CMK (cell line): ENCODE results near the gene ZNF423.
"Not testable (repeated sequence)": the region's sequence is repeated elsewhere in the genome, so short reads cannot be mapped to it uniquely, and the experiment has no call there.

Experiments
- DNase-seq: peaks from one replicate; pipeline ENCODE4 v3.0.0-alpha.2; 2010; ENCODE audit warnings: low read depth

The ZNF423 gene

GRCh38 chr16:49581630-49582298 lies 274.1 kb downstream of the ZNF423 start:
- no peak for DNase-seq

- DNase-seq, result no peak
Observed at GRCh38 chr16:49580751-49581303, 275.1 kb downstream of the ZNF423 start.

- no peak for DNase-seq
Observed at GRCh38 chr16:49578435-49579024, 277.4 kb downstream of the ZNF423 start.

GRCh38 chr16:49578018-49578417 lies 277.9 kb downstream of the ZNF423 start:
- DNase-seq, result no peak

- no peak for DNase-seq
Observed at GRCh38 chr16:49576941-49577340, 279.0 kb downstream of the ZNF423 start.

GRCh38 chr16:49576173-49576494 lies 279.8 kb downstream of the ZNF423 start:
- DNase-seq, result no peak

GRCh38 chr16:49575346-49576172 lies 280.4 kb downstream of the ZNF423 start:
- no peak for DNase-seq

GRCh38 chr16:49574826-49575225 lies 281.1 kb downstream of the ZNF423 start:
- DNase-seq, result no peak

- no peak for DNase-seq
Observed at GRCh38 chr16:49567950-49568349, 288.0 kb downstream of the ZNF423 start.

GRCh38 chr16:49566432-49566831 lies 289.5 kb downstream of the ZNF423 start:
- DNase-seq, result no peak

GRCh38 chr16:49564496-49565229 lies 291.2 kb downstream of the ZNF423 start:
- DNase-seq, result no peak

GRCh38 chr16:49563666-49564065 lies 292.2 kb downstream of the ZNF423 start:
- no peak for DNase-seq

GRCh38 chr16:49562894-49563293 lies 293.0 kb downstream of the ZNF423 start:
- DNase-seq, result not testable (repeated sequence)

- DNase-seq, result no peak
Observed at GRCh38 chr16:49562228-49562627, 293.7 kb downstream of the ZNF423 start.

- DNase-seq, result no peak
Observed at GRCh38 chr16:49560004-49560830, 295.7 kb downstream of the ZNF423 start.

GRCh38 chr16:49559242-49559641 lies 296.7 kb downstream of the ZNF423 start:
- no peak for DNase-seq

- no peak for DNase-seq
Observed at GRCh38 chr16:49558451-49558850, 297.5 kb downstream of the ZNF423 start.

GRCh38 chr16:49556606-49557446 lies 299.1 kb downstream of the ZNF423 start:
- no peak for DNase-seq

- no peak for DNase-seq
Observed at GRCh38 chr16:49556249-49556605, 299.7 kb downstream of the ZNF423 start.

- no peak for DNase-seq
Observed at GRCh38 chr16:49554681-49555080, 301.2 kb downstream of the ZNF423 start.
